MM.1S (cell line): ENCODE results near the gene PTPN2.

Experiments
- DNase-seq: peaks from one replicate; pipeline ENCODE4 v3.0.0-alpha.2; 2015
- H2AFZ ChIP-seq: fragments of 300-600 bp; sonication (generic); 2 replicates; pipeline ENCODE4 v1.6.0; 2016; ENCODE audit warnings: antibody characterized with exemption, low read length
- H3F3A ChIP-seq: fragments of 300-600 bp; sonication (generic); 2 replicates; pipeline ENCODE4 v1.6.1; 2016; ENCODE audit warnings: mild to moderate bottlenecking, antibody characterized with exemption, low read length, moderate library complexity, mixed read lengths; ENCODE audit not compliant: insufficient read depth
- H3K27ac ChIP-seq: fragments of 300-600 bp; sonication (generic); 2 replicates; pipeline ENCODE4 v1.5.1; 2016; ENCODE audit warnings: mild to moderate bottlenecking, low read length
- H3K27me3 ChIP-seq: fragments of 300-600 bp; sonication (generic); replicated peaks from 2 replicates; pipeline ENCODE4 v1.6.0; 2016; ENCODE audit warnings: low read length; ENCODE audit not compliant: insufficient read depth
- H3K36me3 ChIP-seq: fragments of 300-600 bp; sonication (generic); replicated peaks from 2 replicates; pipeline ENCODE4 v1.6.1; 2016; ENCODE audit warnings: mild to moderate bottlenecking, low read length, mixed read lengths; ENCODE audit not compliant: insufficient read depth
- H3K4me1 ChIP-seq: fragments of 300-600 bp; sonication (generic); 2 replicates; pipeline ENCODE4 v1.6.1; 2016; ENCODE audit warnings: low read length, mixed read lengths
- H3K4me2 ChIP-seq: fragments of 300-600 bp; sonication (generic); 2 replicates; pipeline ENCODE4 v1.6.0; 2016; ENCODE audit warnings: low read depth, low read length
- H3K4me3 ChIP-seq: fragments of 300-600 bp; sonication (generic); 2 replicates; pipeline ENCODE4 v1.5.1; 2016; ENCODE audit warnings: low read length, mixed read lengths
- H3K79me2 ChIP-seq: fragments of 300-600 bp; sonication (generic); 2 replicates; pipeline ENCODE4 v1.6.1; 2016; ENCODE audit warnings: mixed run types, low read length, mixed read lengths
- H3K9ac ChIP-seq: fragments of 300-600 bp; sonication (generic); 2 replicates; pipeline ENCODE4 v1.6.1; 2016; ENCODE audit warnings: low read length, mixed read lengths
- H3K9me2 ChIP-seq: fragments of 300-600 bp; sonication (generic); replicated peaks from 2 replicates; pipeline ENCODE4 v1.6.1; 2016; ENCODE audit warnings: mild to moderate bottlenecking, low read length, mixed read lengths; ENCODE audit not compliant: insufficient read depth
- H3K9me3 ChIP-seq: fragments of 300-600 bp; sonication (generic); replicated peaks from 2 replicates; pipeline ENCODE4 v1.6.1; 2016; ENCODE audit warnings: mild to moderate bottlenecking, low read length, mixed read lengths; ENCODE audit not compliant: insufficient read depth
- H4K20me1 ChIP-seq: fragments of 300-600 bp; sonication (generic); 2 replicates; pipeline ENCODE4 v1.6.1; 2016; ENCODE audit warnings: mild to moderate bottlenecking, low read length, moderate library complexity, mixed read lengths; ENCODE audit not compliant: insufficient read depth
- CTCF ChIP-seq: fragments of 300-600 bp; sonication (generic); IDR thresholded peaks from 2 replicates; pipeline ENCODE4 v1.5.1; 2016; ENCODE audit warnings: antibody characterized with exemption, low read length, mixed read lengths
- EZH2 ChIP-seq: fragments of 300-600 bp; sonication (generic); optimal IDR thresholded peaks from 2 replicates; pipeline ENCODE3; 2017; ENCODE audit warnings: low read depth, mild to moderate bottlenecking, antibody characterized with exemption, low read length, mixed read lengths
- EZH2phosphoT487 ChIP-seq: fragments of 300-600 bp; sonication (generic); IDR thresholded peaks from 2 replicates; pipeline ENCODE4 v1.6.1; 2018; ENCODE audit warnings: antibody characterized with exemption, low read length

The PTPN2 gene

DNA sequence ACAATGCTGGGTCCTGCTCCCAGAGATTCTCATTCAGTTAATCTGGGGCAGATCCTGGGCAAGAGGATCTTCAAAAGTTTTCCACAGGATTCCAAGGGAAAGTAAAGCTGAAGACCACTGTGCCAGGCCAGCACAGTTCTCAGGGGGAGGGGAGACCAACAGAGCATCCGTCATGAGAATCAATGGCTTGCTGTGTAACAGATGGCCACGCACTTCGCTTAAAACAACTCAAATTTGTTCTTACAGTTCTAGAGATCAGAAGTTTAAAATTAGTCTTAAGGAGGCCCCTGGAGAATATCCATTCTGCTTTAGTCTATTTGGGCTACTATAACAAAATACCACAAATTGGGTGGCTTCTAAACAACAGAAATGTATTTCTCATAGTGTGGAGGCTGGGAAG lies 46.3 kb upstream of the PTPN2 start:
- Histone ChIP-seq H4K20me1 (no peaks in the 10 kb centered on the region), H3K27ac (no peak overlapping the region), H3K4me3 (no peak overlapping the region), H2AFZ (no peak overlapping the region), H3K9me2 (no peaks in the 10 kb centered on the region), H3K4me1 (0 out of 2 replicates have a peak, but pooled peaks cover 5% of the 10 kb centered on the region), H3K79me2 (no peaks in the 10 kb centered on the region), H3F3A (no peaks in the 10 kb centered on the region), H3K9ac (no peak overlapping the region), H3K27me3 (peaks cover 77% of the 10 kb centered on the region), H3K9me3 (no peaks in the 10 kb centered on the region), H3K36me3 (no peaks in the 10 kb centered on the region), H3K4me2 (no peak overlapping the region)
- DNase-seq: no peak
- TF ChIP-seq CTCF (no peak), EZH2 (no peak), EZH2phosphoT487 (no peak)

- Histone ChIP-seq H3K79me2 (no peaks in the 10 kb centered on the region), H3K4me1 (0 out of 2 replicates have a peak, but pooled peaks cover under 1% of the 10 kb centered on the region), H3K4me3 (no peak overlapping the region), H3K9ac (no peak overlapping the region), H2AFZ (no peak overlapping the region), H3K27ac (no peak overlapping the region), H3K27me3 (peaks cover 81% of the 10 kb centered on the region), H3F3A (no peaks in the 10 kb centered on the region), H3K36me3 (no peaks in the 10 kb centered on the region), H3K9me3 (no peaks in the 10 kb centered on the region), H3K4me2 (no peak overlapping the region), H3K9me2 (no peaks in the 10 kb centered on the region), H4K20me1 (no peaks in the 10 kb centered on the region)
- no peak for DNase-seq
- TF ChIP-seq CTCF (no peak), EZH2phosphoT487 (no peak), EZH2 (no peak)
Measured at GRCh38 chr18:12929477-12930083, 45.5 kb upstream of the PTPN2 start.

GRCh38 chr18:12928641-12929040 lies 44.6 kb upstream of the PTPN2 start:
- no peak for DNase-seq
- no peaks in the 10 kb centered on the region for H3K79me2 ChIP-seq
- peaks cover 91% of the 10 kb centered on the region for H3K27me3 ChIP-seq
- no peak overlapping the region for H3K9ac ChIP-seq
- H3K4me1 ChIP-seq: no peaks in the 10 kb centered on the region
- H3K9me2 ChIP-seq: no peaks in the 10 kb centered on the region
- H3K4me2 ChIP-seq: no peak overlapping the region
- no peak overlapping the region for H2AFZ ChIP-seq
- H3K36me3 ChIP-seq: no peaks in the 10 kb centered on the region
- H3K27ac ChIP-seq: no peak overlapping the region
- no peak overlapping the region for H3K4me3 ChIP-seq
- TF ChIP-seq CTCF (no peak), EZH2phosphoT487 (no peak), EZH2 (no peak)
- no peaks in the 10 kb centered on the region for H4K20me1 ChIP-seq
- no peaks in the 10 kb centered on the region for H3K9me3 ChIP-seq
- H3F3A ChIP-seq: no peaks in the 10 kb centered on the region
